Endothelial cell of umbilical vein (primary cell): Measurements from ENCODE around the gene VSIR. TPM values are rescaled to one million over a fixed set of nuclear protein-coding genes. Genes with fewer than 3 reads are reported as not detected.
A peak's percentile ranks its signal among the peaks of the same experiment; 100 is the strongest.

Experiments used
- BruUV-seq: library from RNA; stranded (reverse); fragments of 400-500 nt; replicated peaks from 2 replicates; lab custom pipeline; 2021; lab: Mats Ljungman, UMichigan
- CTCF ChIA-PET: fragments of 300-600, 350-600 bp; sonication (Branson Sonifier 250); formaldehyde crosslinking; loops from one replicate; lab custom pipeline; 2021; ENCODE audit warnings: antibody characterized with exemption, inconsistent platforms; lab: Charles Lee
- POLR2A ChIA-PET: fragments of 300-600, 350-600 bp; sonication (Branson Sonifier 250); formaldehyde crosslinking; loops from one replicate; lab custom pipeline; 2021; ENCODE audit warnings: antibody characterized with exemption, inconsistent platforms; lab: Charles Lee
- DNase-seq: peaks from one replicate; pipeline ENCODE4 v3.0.0-alpha.2; 2011; ENCODE audit warnings: low read depth, low spot score
- FAIRE-seq: peaks from 2 replicates; lab custom pipeline; 2011; peaks lifted over from hg19 to GRCh38; lab: Jason Lieb, UNC
- H2AFZ ChIP-seq: 2 replicates; pipeline ENCODE4 v1.6.0; 2012; ENCODE audit warnings: low read depth, low read length, control low read depth, inconsistent platforms
- H3K27ac ChIP-seq: 2 replicates; pipeline ENCODE4 v1.5.1; 2011; ENCODE audit warnings: low read depth, mild to moderate bottlenecking, control low read depth, low read length, moderate library complexity; ENCODE audit not compliant: insufficient read depth
- H3K27me3 ChIP-seq, 2 experiments: 2 replicates each; pipeline versions ENCODE4 v1.6.0 to v1.6.1; 2011; ENCODE audit warnings: low read length in 2 of 2, mixed read lengths in 1 of 2; ENCODE audit not compliant: control insufficient read depth in 2 of 2, insufficient read depth in 2 of 2
- H3K36me3 ChIP-seq, 2 experiments: 2 replicates in 1 of 2; 3 replicates in 1 of 2; pipeline ENCODE4 v1.5.1; 2011; ENCODE audit warnings: low read length in 2 of 2, mild to moderate bottlenecking in 1 of 2, moderate library complexity in 1 of 2; ENCODE audit not compliant: control insufficient read depth in 2 of 2, insufficient read depth in 2 of 2; ENCODE audit errors: extremely low read depth in 1 of 2
- H3K4me1 ChIP-seq: 3 replicates; pipeline ENCODE4 v1.5.1; 2011; ENCODE audit warnings: mild to moderate bottlenecking, low read length; ENCODE audit not compliant: control insufficient read depth, insufficient read depth; ENCODE audit errors: extremely low read depth
- H3K4me2 ChIP-seq: 2 replicates; pipeline ENCODE4 v1.6.1; 2011; ENCODE audit warnings: low read length, control low read depth, mixed read lengths; ENCODE audit not compliant: insufficient read depth
- H3K4me3 ChIP-seq, 3 experiments: fragments of 200-600 bp in 1 of 3; sonication (generic), shearing (Covaris generic) in 1 of 3; replicated peaks in 1 of 3; 2 replicates each; pipeline ENCODE4 v1.5.1; 2011 to 2016; ENCODE audit warnings: control low read depth in 3 of 3, low read length in 3 of 3, mild to moderate bottlenecking in 2 of 3, inconsistent platforms in 1 of 3, low read depth in 1 of 3, moderate library complexity in 1 of 3; ENCODE audit not compliant: insufficient read depth in 1 of 3
- H3K79me2 ChIP-seq: 2 replicates; pipeline ENCODE4 v1.6.0; 2012; ENCODE audit warnings: low read length, inconsistent platforms; ENCODE audit not compliant: control insufficient read depth, insufficient read depth
- H3K9ac ChIP-seq: replicated peaks from 2 replicates; pipeline ENCODE3; 2011; ENCODE audit warnings: low read length, control low read depth; ENCODE audit not compliant: insufficient read depth; ENCODE audit errors: extremely low read depth
- H3K9me1 ChIP-seq: replicated peaks from 3 replicates; pipeline ENCODE4 v1.6.0; 2011; ENCODE audit warnings: mild to moderate bottlenecking, low read length; ENCODE audit not compliant: control insufficient read depth, insufficient read depth; ENCODE audit errors: extremely low read depth
- H3K9me3 ChIP-seq: replicated peaks from 2 replicates; pipeline ENCODE4 v1.5.1; 2012; ENCODE audit warnings: low read length, inconsistent platforms; ENCODE audit not compliant: control insufficient read depth, insufficient read depth
- H4K20me1 ChIP-seq: replicated peaks from 2 replicates; pipeline ENCODE3; 2011; ENCODE audit warnings: mild to moderate bottlenecking, low read length; ENCODE audit not compliant: control insufficient read depth, insufficient read depth; ENCODE audit errors: extremely low read depth
- CTCF ChIP-seq, 2 donors: IDR thresholded peaks; 1 replicate in 1 of 2; 2 replicates in 1 of 2; pipeline ENCODE4 v1.5.1; 2011; ENCODE audit warnings: low read length in 2 of 2, mild to moderate bottlenecking in 2 of 2, moderate library complexity in 2 of 2, control low read depth in 1 of 2, inconsistent platforms in 1 of 2, low read depth in 1 of 2; ENCODE audit not compliant: insufficient read depth in 1 of 2; ENCODE audit errors: extremely low read depth in 1 of 2
- EZH2 ChIP-seq: IDR thresholded peaks from 2 replicates; pipeline ENCODE4 v1.6.1; 2012; ENCODE audit warnings: borderline replicate concordance, low read depth, mild to moderate bottlenecking, moderate library complexity, low read length, inconsistent platforms; ENCODE audit not compliant: severe bottlenecking
- FOS ChIP-seq: IDR thresholded peaks from 2 replicates; pipeline ENCODE4 v1.6.1; 2011; ENCODE audit warnings: mild to moderate bottlenecking, low read length, moderate library complexity, borderline replicate concordance; ENCODE audit not compliant: insufficient read depth
- GATA2 ChIP-seq: IDR thresholded peaks from 2 replicates; pipeline ENCODE4 v1.7.0; 2011; ENCODE audit warnings: low read depth, mild to moderate bottlenecking, moderate library complexity, mixed read lengths, low read length; ENCODE audit not compliant: insufficient read length, insufficient read depth
- JUN ChIP-seq: IDR thresholded peaks from 2 replicates; pipeline ENCODE4 v1.6.1; 2011; ENCODE audit warnings: borderline replicate concordance, low read depth; ENCODE audit not compliant: insufficient read length, insufficient read depth
- MAX ChIP-seq: IDR thresholded peaks from 2 replicates; pipeline ENCODE4 v1.6.1; 2011; ENCODE audit not compliant: insufficient read depth, insufficient read length
- MYC ChIP-seq: IDR thresholded peaks from one replicate; pipeline ENCODE4 v1.6.1; 2011; ENCODE audit warnings: mild to moderate bottlenecking, low read depth, low read length
- POLR2A ChIP-seq: IDR thresholded peaks from 2 replicates; pipeline ENCODE4 v1.6.1; 2012; ENCODE audit warnings: low read depth, mild to moderate bottlenecking, control low read depth, low read length
- POLR2AphosphoS5 ChIP-seq: IDR thresholded peaks from 2 replicates; pipeline ENCODE4 v1.6.1; 2012; ENCODE audit warnings: low read depth, mild to moderate bottlenecking, control low read depth, low read length, moderate library complexity; ENCODE audit not compliant: insufficient read depth
- dilution Hi-C: fragments of 300-500 bp; cut with MboI; formaldehyde crosslinking; loops from one replicate; pipeline ENCODE4 v1.15.0; 2019; ENCODE audit warnings: low sequenced_read_pairs; ENCODE audit not compliant: extremely low pct_ligation_motif_present
- intact Hi-C: fragments of 100-400 bp; cut with micrococcal nuclease; formaldehyde crosslinking; loops from one replicate; pipeline ENCODE4 v1.10.0; 2022
- polyA plus RNA-seq, 4 experiments: library from polyadenylated mRNA; depleted of rRNA in 3 of 4; stranded (reverse) in 3 of 4; unstranded in 1 of 4; fragments of >200 nt; gene quantifications; 2 replicates each; pipeline versions ENCODE4 v1.2.1 to v1.2.3, GENCODE V29; 2011 to 2012; ENCODE audit warnings: missing spikeins in 1 of 4
- total RNA-seq: library from RNA; stranded (reverse); gene quantifications from 2 replicates; pipeline ENCODE4 v1.2.3, GENCODE V29; 2021

The VSIR gene
- total and polyA plus RNA-seq, 2 donors (not counting 3 experiments of a cell fraction or from before 2014, with no cell fraction given) = 4.9 to 6.3 TPM

DNA sequence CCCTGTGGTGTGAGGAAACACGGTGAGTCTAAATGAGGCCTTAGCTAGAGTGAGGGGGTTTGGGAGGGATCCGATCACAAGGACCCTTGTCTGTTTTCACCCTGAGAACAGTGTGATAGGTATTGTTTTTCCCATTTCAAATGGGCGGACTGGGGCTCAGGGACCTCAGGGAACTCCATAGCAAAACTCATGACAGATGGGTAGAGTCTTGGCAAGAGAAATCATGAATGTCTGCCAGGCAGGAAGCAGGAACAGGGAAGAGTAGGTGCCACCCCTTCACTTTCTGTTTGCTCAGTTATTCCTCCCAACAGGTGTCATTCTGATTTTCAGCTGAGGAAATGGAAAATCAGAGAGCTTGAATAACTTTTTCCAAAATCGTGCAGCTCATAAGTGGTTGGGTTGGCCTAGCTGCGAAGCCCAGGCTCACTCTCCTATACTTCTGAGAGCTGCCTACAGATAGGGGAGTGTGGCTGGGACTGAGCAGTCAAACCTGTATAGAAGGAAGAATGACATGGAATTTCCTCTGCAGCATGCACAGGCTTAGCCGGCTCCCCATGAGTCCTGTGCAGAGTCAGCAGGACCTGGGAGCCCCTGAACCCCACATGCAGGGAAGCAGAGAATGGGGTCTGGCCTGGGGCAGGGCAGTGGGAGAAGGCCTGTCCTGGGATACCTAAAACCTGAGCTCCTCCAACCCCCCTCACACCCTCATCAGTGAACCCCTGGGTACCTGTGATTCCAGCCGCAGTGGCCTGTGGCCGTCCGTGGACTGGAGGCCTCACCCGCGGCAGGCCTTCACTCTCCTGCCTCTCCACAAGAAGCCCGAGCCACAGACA lies 36.1 kb downstream of the VSIR start:
- BruUV-seq = no TSS peak
- H2AFZ ChIP-seq = no peak overlapping the region
- ChIA-PET POLR2A (no interaction called here), CTCF (interaction anchor here (1.9 to 2.1 kb wide), 2 partner anchors 9 to 36 kb away, joined by 5 to 8 read pairs; partner anchors contain the start of gene VSIR)
- no peak overlapping the region for H3K9ac ChIP-seq
- FAIRE-seq (no peak), DNase-seq (peak; percentile 15)
- no peaks in the 10 kb centered on the region for H3K4me1 ChIP-seq
- H4K20me1 ChIP-seq = no peaks in the 10 kb centered on the region
- no peak overlapping the region for H3K4me3 ChIP-seq
- dilution Hi-C loops = no loop called here
- peaks cover 0 to 6% of the 10 kb centered on the region in 2 experiments for H3K27me3 ChIP-seq
- no peaks in the 10 kb centered on the region for H3K9me3 ChIP-seq
- no peaks in the 10 kb centered on the region for H3K36me3 ChIP-seq
- H3K9me1 ChIP-seq = no peaks in the 10 kb centered on the region
- H3K27ac ChIP-seq = no peak overlapping the region
- no peak for TF ChIP-seq MAX
- TF ChIP-seq CTCF (IDR thresholded peaks at IDR 0.05; ENCODE audit: extremely low read depth in 1 of 2, insufficient read depth in 1 of 2, low read depth in 1 of 2, low read length in 2 of 2) = no peak
- TF ChIP-seq POLR2A = no peak
- TF ChIP-seq POLR2AphosphoS5 = no peak
- TF ChIP-seq EZH2 = no peak
- TF ChIP-seq FOS = no peak
- TF ChIP-seq MYC = no peak
- TF ChIP-seq GATA2 = no peak
- no peak for TF ChIP-seq JUN
- H3K4me2 ChIP-seq = no peak overlapping the region
- intact Hi-C loops = no loop called here
- H3K79me2 ChIP-seq = no peaks in the 10 kb centered on the region
